Adrenal gland (tissue), 5 donors: ENCODE results near the gene MNT.

Experiments
- CTCF ChIP-seq, 6 experiments: fragments of 450-650 bp in 4 of 6; fragments of 200-600 bp in 2 of 6; sonication (generic) in 1 of 6; IDR thresholded peaks; 1 replicate in 5 of 6; 2 replicates in 1 of 6; pipeline versions ENCODE4 v1.5.1 to v1.8.0; 2016 to 2021; ENCODE audit warnings: antibody characterized with exemption in 6 of 6, mild to moderate bottlenecking in 2 of 6, moderate library complexity in 1 of 6
- POLR2A ChIP-seq, 2 donors: fragments of 450-650 bp; IDR thresholded peaks; one replicate each; pipeline ENCODE4 v1.6.1; 2017; ENCODE audit warnings: antibody characterized with exemption in 2 of 2, mild to moderate bottlenecking in 2 of 2, moderate library complexity in 1 of 2
- donor health status: DM: no; HTN: no; CAD: no.

GRCh38 chr17:2393174-2393953 is 7.5 kb downstream of the MNT start:
- TF ChIP-seq CTCF (IDR thresholded peaks at IDR 0.05) (no peak), POLR2A (IDR thresholded peaks at IDR 0.05) (peak; percentile 71 to 76)
